Transverse colon (tissue), 4 donors: Measurements from ENCODE around the gene FBXO44. TPM values are rescaled to one million over a fixed set of nuclear protein-coding genes. Genes with fewer than 3 reads are reported as not detected.

Experiments
- DNase-seq: peaks from one replicate; pipeline ENCODE4 v3.0.0-alpha.2; 2019
- H3K27ac ChIP-seq, 4 donors: fragments of 200-600 bp; sonication (generic); 2 replicates each; pipeline ENCODE4 v1.5.1; 2016 to 2018; ENCODE audit warnings: inconsistent platforms in 4 of 4
- H3K27me3 ChIP-seq: fragments of 200-600 bp; sonication (generic); 2 replicates; pipeline ENCODE4 v1.5.1; 2017; ENCODE audit warnings: inconsistent platforms
- H3K36me3 ChIP-seq, 4 donors: fragments of 200-600 bp; sonication (generic); 2 replicates each; pipeline ENCODE4 v1.5.1; 2017 to 2019; ENCODE audit warnings: inconsistent platforms in 4 of 4
- H3K4me1 ChIP-seq, 4 donors: fragments of 200-600 bp; sonication (generic); 2 replicates each; pipeline ENCODE4 v1.5.1; 2017 to 2020; ENCODE audit warnings: inconsistent platforms in 4 of 4
- H3K4me3 ChIP-seq, 4 donors: fragments of 200-600 bp; sonication (generic); 1 replicate in 1 of 4; 2 replicates in 3 of 4; pipeline versions ENCODE4 v1.5.1 to v1.6.1; 2017 to 2019; ENCODE audit warnings: inconsistent platforms in 4 of 4
- H3K9me3 ChIP-seq, 2 donors: fragments of 200-600 bp; sonication (generic); 2 replicates each; pipeline ENCODE4 v1.5.1; 2017 to 2019; ENCODE audit warnings: inconsistent platforms in 2 of 2
- EP300 ChIP-seq: sonication (generic); formaldehyde crosslinking; IDR thresholded peaks from one replicate; pipeline ENCODE4 v1.6.1; 2017; ENCODE audit warnings: antibody characterized with exemption, low read depth
- POLR2A ChIP-seq: fragments of 450-650 bp; IDR thresholded peaks from one replicate; pipeline ENCODE4 v1.6.1; 2016; ENCODE audit warnings: antibody characterized with exemption, mild to moderate bottlenecking, moderate library complexity
- POLR2AphosphoS5 ChIP-seq, 3 donors: sonication (generic); formaldehyde crosslinking; IDR thresholded peaks; one replicate each; pipeline ENCODE4 v1.6.1; 2016; ENCODE audit warnings: antibody characterized with exemption in 3 of 3
- WGBS, 2 donors: methylation state at CpG; one replicate each; pipeline ENCODE4 v1.1.5; 2018; ENCODE audit warnings: low coverage in 1 of 2; 5-methylcytosine and 5-hydroxymethylcytosine counted together
- in situ Hi-C, 4 donors: fragments of 200-750 bp; cut with MboI; loops; one replicate each; pipeline versions ENCODE4 v1.15.0 to v1.15.1; 2017; ENCODE audit warnings: low sequenced_read_pairs in 3 of 4, low pct_ligation_motif_present in 1 of 4, low pct_unique_long_range_greater_than_20kb in 1 of 4
- intact Hi-C: fragments of 100-400 bp; cut with DNase I; formaldehyde crosslinking; loops from one replicate; pipeline ENCODE4 v1.15.1; 2023; ENCODE audit warnings: low total_unique reads
- total RNA-seq, 4 donors: library from RNA; depleted of rRNA; stranded (reverse); fragments of >200 nt; gene quantifications; one replicate each; pipeline ENCODE4 v1.1.0, GENCODE V29; 2016
- TF ChIP-seq, protein P1 (sequence below), 5 experiments: fragments of 200-600 bp in 3 of 5; fragments of 450-650 bp in 2 of 5; sonication (generic) in 3 of 5; IDR thresholded peaks; 1 replicate in 2 of 5; 2 replicates in 3 of 5; pipeline ENCODE4 v1.5.1; 2016 to 2017; ENCODE audit warnings: antibody characterized with exemption in 5 of 5, inconsistent platforms in 3 of 5, mild to moderate bottlenecking in 2 of 5, moderate library complexity in 1 of 5

FBXO44 gene
- total RNA-seq, 4 donors from 2014 or later = 3.2 to 10.5 (median 6.9) TPM

DNA sequence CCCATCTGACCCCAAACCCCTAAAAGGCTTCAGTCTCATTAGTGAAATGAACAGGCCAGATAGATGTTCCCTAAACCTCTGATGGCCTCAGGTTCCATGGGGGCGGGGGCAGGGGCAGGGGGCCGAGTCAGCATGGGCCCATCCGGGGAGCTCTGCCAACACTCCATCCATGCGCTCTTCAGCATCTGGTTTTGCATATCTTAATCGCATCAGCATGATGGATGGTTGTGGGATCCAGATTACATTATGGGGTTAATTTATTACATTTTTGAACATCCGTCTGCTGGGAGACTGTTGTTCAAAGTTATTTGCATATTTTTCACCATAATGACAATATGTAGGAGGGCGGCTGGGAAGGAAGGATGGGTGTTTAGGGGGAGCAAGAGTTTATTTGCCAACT is 29.4 kb downstream of the FBXO44 start:
- H3K27ac ChIP-seq = no peak overlapping the region
- peaks cover 5 to 18% (median 12%) of the 10 kb centered on the region in 4 donors for H3K4me1 ChIP-seq
- WGBS, 2 donors = 31 to 56% methylated on average over 2 to 7 of the region's 7 CpGs
- no peaks in the 10 kb centered on the region for H3K9me3 ChIP-seq
- no peaks in the 10 kb centered on the region for H3K36me3 ChIP-seq
- peaks cover 38% of the 10 kb centered on the region for H3K27me3 ChIP-seq
- intact Hi-C loops (no loop called here), in situ Hi-C loops (no loop called here)
- no peak overlapping the region for H3K4me3 ChIP-seq
- no peak for TF ChIP-seq EP300
- TF ChIP-seq, protein P1, sequence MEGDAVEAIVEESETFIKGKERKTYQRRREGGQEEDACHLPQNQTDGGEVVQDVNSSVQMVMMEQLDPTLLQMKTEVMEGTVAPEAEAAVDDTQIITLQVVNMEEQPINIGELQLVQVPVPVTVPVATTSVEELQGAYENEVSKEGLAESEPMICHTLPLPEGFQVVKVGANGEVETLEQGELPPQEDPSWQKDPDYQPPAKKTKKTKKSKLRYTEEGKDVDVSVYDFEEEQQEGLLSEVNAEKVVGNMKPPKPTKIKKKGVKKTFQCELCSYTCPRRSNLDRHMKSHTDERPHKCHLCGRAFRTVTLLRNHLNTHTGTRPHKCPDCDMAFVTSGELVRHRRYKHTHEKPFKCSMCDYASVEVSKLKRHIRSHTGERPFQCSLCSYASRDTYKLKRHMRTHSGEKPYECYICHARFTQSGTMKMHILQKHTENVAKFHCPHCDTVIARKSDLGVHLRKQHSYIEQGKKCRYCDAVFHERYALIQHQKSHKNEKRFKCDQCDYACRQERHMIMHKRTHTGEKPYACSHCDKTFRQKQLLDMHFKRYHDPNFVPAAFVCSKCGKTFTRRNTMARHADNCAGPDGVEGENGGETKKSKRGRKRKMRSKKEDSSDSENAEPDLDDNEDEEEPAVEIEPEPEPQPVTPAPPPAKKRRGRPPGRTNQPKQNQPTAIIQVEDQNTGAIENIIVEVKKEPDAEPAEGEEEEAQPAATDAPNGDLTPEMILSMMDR (IDR thresholded peaks at IDR 0.05) = no peak
- no peak for TF ChIP-seq POLR2AphosphoS5 (IDR thresholded peaks at IDR 0.05)
- no peak for TF ChIP-seq POLR2A
- DNase-seq = no peak

DNA sequence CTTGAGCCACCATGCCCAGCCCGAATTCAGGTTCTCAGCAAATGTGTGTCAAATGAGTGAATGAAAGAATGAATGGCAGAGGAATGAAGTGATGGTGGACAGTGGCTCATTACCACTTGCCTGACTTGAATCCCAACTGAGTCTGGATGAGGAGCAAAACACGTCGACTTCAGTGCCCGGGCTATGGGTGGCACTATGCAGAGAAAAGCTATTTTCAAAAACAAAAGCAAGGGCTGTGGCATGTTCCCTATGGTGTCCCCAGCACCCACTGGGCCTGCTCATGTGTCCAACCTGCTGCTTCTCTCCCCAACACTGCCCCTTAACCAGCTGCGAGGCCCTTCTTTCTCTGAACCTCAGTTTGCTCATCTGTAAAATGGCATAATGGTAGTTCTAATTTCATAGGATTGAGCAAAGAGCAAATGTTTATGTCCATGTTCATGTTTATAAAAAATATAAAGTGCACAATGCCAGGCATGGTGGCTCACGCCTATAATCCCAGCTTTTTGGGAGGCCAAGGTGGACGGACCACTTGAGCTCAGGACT is 30.6 kb downstream of the FBXO44 start:
- in situ Hi-C loops (no loop called here), intact Hi-C loops (no loop called here)
- no peak for DNase-seq
- Histone ChIP-seq H3K36me3 (no peaks in the 10 kb centered on the region), H3K4me1 (peaks cover 5 to 10% (median 8%) of the 10 kb centered on the region in 4 donors), H3K27ac (no peak overlapping the region), H3K9me3 (no peaks in the 10 kb centered on the region), H3K27me3 (peaks cover 50% of the 10 kb centered on the region), H3K4me3 (no peak overlapping the region)
- TF ChIP-seq POLR2AphosphoS5 (IDR thresholded peaks at IDR 0.05) = no peak
- no peak for TF ChIP-seq EP300
- no peak for TF ChIP-seq POLR2A
- TF ChIP-seq, protein P1 (IDR thresholded peaks at IDR 0.05) = no peak
- WGBS, 2 donors = 86 to 88% methylated on average over 7 of the region's 7 CpGs

DNA sequence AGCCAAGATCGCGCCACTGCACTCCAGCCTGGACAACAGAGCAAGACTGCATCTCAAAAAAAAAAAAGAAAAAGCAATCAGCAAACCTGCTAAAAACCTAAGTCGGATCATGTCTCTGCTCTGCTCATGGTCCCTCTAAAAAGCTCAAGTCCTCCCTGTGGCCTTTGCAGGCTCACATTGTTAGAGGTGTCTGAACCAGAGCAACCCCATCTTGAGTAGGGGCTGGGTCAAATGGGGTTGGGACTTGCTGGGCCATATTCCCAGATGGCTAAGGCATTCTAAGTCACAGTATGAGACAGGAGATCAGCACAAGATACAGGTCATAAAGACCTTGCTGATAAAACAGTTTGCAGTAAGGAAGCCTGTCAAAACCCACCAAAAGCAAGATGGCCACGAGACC is 33.8 kb downstream of the FBXO44 start:
- Histone ChIP-seq H3K9me3 (no peaks in the 10 kb centered on the region), H3K36me3 (no peaks in the 10 kb centered on the region), H3K4me1 (peaks cover 4 to 21% (median 17%) of the 10 kb centered on the region in 4 donors), H3K4me3 (no peak overlapping the region), H3K27me3 (peaks cover 69% of the 10 kb centered on the region), H3K27ac (no peak overlapping the region)
- WGBS, 2 donors = 88 to 89% methylated on average over 3 to 4 of the region's 4 CpGs
- in situ Hi-C loops (no loop called here), intact Hi-C loops (no loop called here)
- TF ChIP-seq POLR2AphosphoS5 (IDR thresholded peaks at IDR 0.05) = no peak
- no peak for TF ChIP-seq EP300
- TF ChIP-seq POLR2A = no peak
- TF ChIP-seq, protein P1 (IDR thresholded peaks at IDR 0.05) = no peak
- DNase-seq = no peak

DNA sequence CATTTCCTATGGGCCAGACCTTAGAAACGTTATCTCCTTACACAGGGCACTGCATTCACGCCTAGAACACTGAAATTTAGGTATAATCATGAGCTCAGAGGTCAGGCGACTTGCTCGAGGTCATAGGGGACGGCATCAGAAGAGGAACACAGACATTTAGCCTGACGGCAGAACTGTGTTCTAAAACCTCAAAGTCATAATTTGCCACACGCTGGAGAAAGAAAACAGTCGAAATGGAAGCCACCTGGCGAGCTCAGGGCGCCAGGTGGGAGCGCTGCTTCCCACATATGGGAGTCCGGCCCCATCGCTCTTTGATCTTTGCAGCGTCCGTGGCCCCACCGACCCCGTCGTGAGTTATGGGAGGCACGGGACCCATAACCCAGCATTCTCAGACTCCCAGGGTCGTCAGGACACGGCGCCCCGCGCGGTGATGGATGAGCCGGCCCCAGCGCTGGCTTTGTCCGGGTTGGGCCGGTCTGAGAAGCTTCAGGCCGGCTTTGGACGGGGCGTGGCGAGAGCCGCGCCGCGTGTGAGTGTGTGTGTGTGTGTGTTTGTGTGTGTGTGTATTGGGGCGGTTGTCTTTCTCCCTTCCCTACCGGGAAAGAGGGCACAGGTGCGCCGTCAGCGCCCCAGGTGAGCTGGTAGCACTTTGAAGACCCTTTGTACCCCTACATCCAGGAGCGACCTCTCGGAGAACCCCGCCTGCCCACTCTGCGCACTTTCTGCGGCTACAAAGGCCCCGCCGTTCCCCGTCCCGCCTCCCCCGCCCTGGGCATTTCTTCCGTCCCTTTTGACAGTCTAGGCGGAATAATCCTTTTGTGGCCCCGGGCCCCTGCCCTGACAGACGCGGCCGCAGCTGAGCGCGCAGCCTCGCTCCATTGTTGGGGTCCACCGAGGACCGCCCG is 36.0 kb downstream of the FBXO44 start:
- Histone ChIP-seq H3K4me1 (peaks cover 4 to 21% (median 17%) of the 10 kb centered on the region in 4 donors), H3K27me3 (peaks cover 85% of the 10 kb centered on the region), H3K9me3 (no peaks in the 10 kb centered on the region), H3K36me3 (no peaks in the 10 kb centered on the region), H3K4me3 (peak overlapping the region in 2 of 4 donors; percentile 12 to 39), H3K27ac (no peak overlapping the region)
- TF ChIP-seq POLR2A = no peak
- TF ChIP-seq, protein P1 (IDR thresholded peaks at IDR 0.05) = no peak
- TF ChIP-seq POLR2AphosphoS5 (IDR thresholded peaks at IDR 0.05) = no peak
- TF ChIP-seq EP300 = no peak
- WGBS, 2 donors = 6% methylated on average over 56 of the region's 64 CpGs; no CpG with 5 or more reads in 1 of the 2 donors
- in situ Hi-C loops (no loop called here), intact Hi-C loops (no loop called here)
- no peak for DNase-seq
